GM12878 (cell line): Measurements from ENCODE around the gene ARHGAP15.

Source experiments
- ESRRA ChIP-seq: IDR thresholded peaks from 2 replicates; pipeline ENCODE4 v1.6.1; 2012; ENCODE audit warnings: mild to moderate bottlenecking, low read length, improper control_type of control experiment
- HDAC6 ChIP-seq: fragments of 200-600 bp; sonication (generic); IDR thresholded peaks from one replicate; pipeline ENCODE4 v1.8.0; 2017; ENCODE audit warnings: antibody characterized with exemption; ENCODE audit not compliant: unreplicated experiment
- MEF2B ChIP-seq: fragments of 450-650 bp; IDR thresholded peaks from 2 replicates; pipeline ENCODE4 v1.6.1; 2018; ENCODE audit warnings: mild to moderate bottlenecking, moderate library complexity; ENCODE audit not compliant: partially characterized antibody, poor library complexity, severe bottlenecking
- PAX5 ChIP-seq: IDR thresholded peaks from 2 replicates; pipeline ENCODE4 v1.6.1; 2011; ENCODE audit warnings: low read depth, low read length, borderline replicate concordance
- POLR2A ChIP-seq: IDR thresholded peaks from 2 replicates; pipeline ENCODE4 v1.6.1; 2011; ENCODE audit warnings: low read depth, mild to moderate bottlenecking, low read length
- RAD21 ChIP-seq: IDR thresholded peaks from 2 replicates; pipeline ENCODE4 v1.6.1; 2011; ENCODE audit warnings: mild to moderate bottlenecking, low read depth, low read length, moderate library complexity; ENCODE audit not compliant: insufficient read depth
- SIN3A ChIP-seq: IDR thresholded peaks from 2 replicates; pipeline ENCODE4 v1.6.1; 2012; ENCODE audit warnings: low read depth, low read length, improper control_type of control experiment
- SRF ChIP-seq, 2 experiments: IDR thresholded peaks; 2 replicates each; pipeline ENCODE4 v1.6.1; 2011; ENCODE audit warnings: low read depth in 2 of 2, low read length in 2 of 2, mild to moderate bottlenecking in 1 of 2, moderate library complexity in 1 of 2
- SUZ12 ChIP-seq: fragments of 200-600 bp; sonication (generic); IDR thresholded peaks from one replicate; pipeline ENCODE4 v1.6.1; 2018; ENCODE audit warnings: antibody characterized with exemption, mild to moderate bottlenecking; ENCODE audit not compliant: unreplicated experiment
- TBL1XR1 ChIP-seq: IDR thresholded peaks from 2 replicates; pipeline ENCODE4 v1.6.1; 2012; ENCODE audit warnings: low read depth, low read length, improper control_type of control experiment
- TF ChIP-seq, protein P1 (sequence below), 3 experiments: IDR thresholded peaks in 2 of 3; conservative IDR thresholded peaks in 1 of 3; 2 replicates each; pipeline ENCODE4 v1.5.1; 2011; ENCODE audit warnings: low read depth in 3 of 3, low read length in 3 of 3, mild to moderate bottlenecking in 3 of 3, control low read depth in 2 of 3, moderate library complexity in 2 of 3, inconsistent platforms in 1 of 3, mixed read lengths in 1 of 3; ENCODE audit not compliant: control insufficient read depth in 2 of 3, insufficient read depth in 1 of 3; ENCODE audit errors: extremely low read depth in 1 of 3
- TF ChIP-seq, protein P2 (sequence below): IDR thresholded peaks from 2 replicates; pipeline ENCODE4 v1.6.1; 2012; ENCODE audit warnings: low read depth, low read length, improper control_type of control experiment

- TF ChIP-seq SIN3A (no peak), SRF (IDR thresholded peaks at IDR 0.05; ENCODE audit: low read depth in 2 of 2, low read length in 2 of 2) (no peak), RAD21 (no peak), PAX5 (no peak), SUZ12 (no peak), TBL1XR1 (no peak), HDAC6 (no peak), POLR2A (no peak), MEF2B (no peak), ESRRA (no peak)
- TF ChIP-seq, protein P1, sequence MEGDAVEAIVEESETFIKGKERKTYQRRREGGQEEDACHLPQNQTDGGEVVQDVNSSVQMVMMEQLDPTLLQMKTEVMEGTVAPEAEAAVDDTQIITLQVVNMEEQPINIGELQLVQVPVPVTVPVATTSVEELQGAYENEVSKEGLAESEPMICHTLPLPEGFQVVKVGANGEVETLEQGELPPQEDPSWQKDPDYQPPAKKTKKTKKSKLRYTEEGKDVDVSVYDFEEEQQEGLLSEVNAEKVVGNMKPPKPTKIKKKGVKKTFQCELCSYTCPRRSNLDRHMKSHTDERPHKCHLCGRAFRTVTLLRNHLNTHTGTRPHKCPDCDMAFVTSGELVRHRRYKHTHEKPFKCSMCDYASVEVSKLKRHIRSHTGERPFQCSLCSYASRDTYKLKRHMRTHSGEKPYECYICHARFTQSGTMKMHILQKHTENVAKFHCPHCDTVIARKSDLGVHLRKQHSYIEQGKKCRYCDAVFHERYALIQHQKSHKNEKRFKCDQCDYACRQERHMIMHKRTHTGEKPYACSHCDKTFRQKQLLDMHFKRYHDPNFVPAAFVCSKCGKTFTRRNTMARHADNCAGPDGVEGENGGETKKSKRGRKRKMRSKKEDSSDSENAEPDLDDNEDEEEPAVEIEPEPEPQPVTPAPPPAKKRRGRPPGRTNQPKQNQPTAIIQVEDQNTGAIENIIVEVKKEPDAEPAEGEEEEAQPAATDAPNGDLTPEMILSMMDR (IDR thresholded peaks at IDR 0.05 in 2 of 3, conservative IDR thresholded peaks at IDR 0.05 in 1 of 3; ENCODE audit: control insufficient read depth in 2 of 3, extremely low read depth in 1 of 3, insufficient read depth in 1 of 3, low read depth in 3 of 3, low read length in 3 of 3) = no peak
- TF ChIP-seq, protein P2, sequence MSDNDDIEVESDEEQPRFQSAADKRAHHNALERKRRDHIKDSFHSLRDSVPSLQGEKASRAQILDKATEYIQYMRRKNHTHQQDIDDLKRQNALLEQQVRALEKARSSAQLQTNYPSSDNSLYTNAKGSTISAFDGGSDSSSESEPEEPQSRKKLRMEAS = no peak
Observed at GRCh38 chr2:143519521-143519920, 390.3 kb downstream of the ARHGAP15 start.
